Effector memory CD8-positive, alpha-beta T cell (primary cell): ENCODE measurements around the gene KLHL30.

Experiments
- ATAC-seq: fragments of 150-1000 bp; cut with Tn5 transposase; replicated peaks from 2 replicates; pipeline ENCODE4 v1.10.0; 2021; ENCODE audit warnings: mild to moderate bottlenecking, moderate library complexity
- DNase-seq, 3 experiments: peaks; one replicate each; pipeline ENCODE4 v3.0.0; 2021
- H3K27ac Mint-ChIP-seq, 2 donors: one replicate each; pipeline ENCODE4 v1.8.0; 2022; ENCODE audit warnings: mild to moderate bottlenecking in 2 of 2, mixed read lengths in 2 of 2, moderate library complexity in 2 of 2
- H3K27me3 Mint-ChIP-seq, 2 donors: one replicate each; pipeline ENCODE4 v1.8.0; 2022; ENCODE audit warnings: mixed read lengths in 2 of 2
- H3K36me3 Mint-ChIP-seq: one replicate; pipeline ENCODE4 v1.8.0; 2022; ENCODE audit warnings: mild to moderate bottlenecking, moderate library complexity, mixed read lengths; ENCODE audit not compliant: insufficient read depth
- H3K4me1 Mint-ChIP-seq, 2 donors: one replicate each; pipeline ENCODE4 v1.8.0; 2022; ENCODE audit warnings: low read depth in 2 of 2, mixed read lengths in 2 of 2
- H3K4me3 Mint-ChIP-seq, 2 donors: one replicate each; pipeline ENCODE4 v1.8.0; 2022; ENCODE audit warnings: mild to moderate bottlenecking in 2 of 2, mixed read lengths in 2 of 2, moderate library complexity in 2 of 2
- H3K9me3 Mint-ChIP-seq, 2 donors: one replicate each; pipeline ENCODE4 v1.8.0; 2022; ENCODE audit warnings: mixed read lengths in 2 of 2

The KLHL30 gene

DNA sequence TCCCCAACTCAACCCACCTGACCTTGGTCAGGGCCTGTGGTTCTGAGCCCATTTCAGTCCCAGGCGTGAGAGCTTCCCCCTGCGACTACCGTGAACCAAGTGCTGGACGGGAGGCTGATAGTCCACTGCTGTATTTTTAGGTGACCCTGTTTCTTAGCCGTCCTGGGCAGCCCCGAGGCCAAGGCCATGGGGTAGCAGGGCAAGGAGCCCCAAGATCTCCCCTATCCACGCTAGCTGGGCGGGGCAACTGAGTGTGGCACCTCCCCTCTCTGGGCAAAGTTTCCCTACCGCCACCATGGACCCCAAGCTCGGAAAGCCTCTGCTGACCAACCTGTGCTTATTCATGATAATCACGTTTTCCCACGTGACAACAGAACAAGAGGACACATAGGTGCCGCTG lies 583 bp upstream of the KLHL30 start:
- ATAC-seq (no peak), DNase-seq (no peak)
- Mint-ChIP-seq H3K4me3 (no peak overlapping the region), H3K36me3 (no peaks in the 10 kb centered on the region), H3K27ac (no peak overlapping the region), H3K4me1 (peaks cover 6 to 8% of the 10 kb centered on the region in 2 donors), H3K27me3 (peaks cover 0 to 8% of the 10 kb centered on the region in 2 donors), H3K9me3 (no peaks in the 10 kb centered on the region)

DNA sequence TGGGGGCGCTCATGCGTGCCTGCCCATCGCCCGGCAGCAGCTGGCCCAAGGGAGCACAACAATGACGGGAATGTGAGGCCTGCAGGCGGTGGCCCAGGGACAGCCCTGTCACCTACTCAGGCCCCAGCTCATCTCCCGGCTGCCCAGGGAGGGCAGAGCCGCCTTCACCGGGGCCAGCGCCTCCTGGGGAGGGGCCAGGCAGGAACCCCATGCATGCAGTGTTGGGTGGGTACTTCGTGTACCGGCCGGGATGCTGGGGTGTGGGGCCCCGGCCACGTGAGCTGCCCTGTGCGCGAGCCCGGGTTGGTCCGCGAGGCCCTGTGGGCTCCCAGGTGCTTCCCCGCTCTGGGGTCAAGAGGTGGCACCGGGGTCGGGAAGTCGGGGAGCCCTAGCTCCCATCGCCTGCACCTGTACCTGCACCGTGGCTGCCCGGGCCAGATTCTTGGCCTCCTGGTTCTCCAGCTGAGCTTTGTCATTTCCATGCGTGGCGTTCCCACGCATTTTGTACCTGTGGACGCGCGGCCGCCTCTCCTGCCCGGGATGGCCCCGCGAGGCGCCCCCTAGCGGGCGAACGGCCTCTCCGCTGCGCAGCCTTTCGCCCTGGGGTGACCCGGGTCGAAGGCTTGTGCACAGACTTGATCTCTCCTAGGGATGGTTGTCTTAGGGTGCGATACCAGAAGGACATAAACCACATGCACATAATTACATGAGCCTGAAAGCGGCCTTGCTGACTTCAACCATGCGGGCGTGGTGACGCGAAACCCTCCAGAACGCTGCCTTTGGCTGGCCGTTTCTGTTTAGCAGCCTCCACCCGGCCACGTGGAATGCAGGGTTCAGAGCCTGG lies 950 bp downstream of the KLHL30 start:
- Mint-ChIP-seq H3K36me3 (no peaks in the 10 kb centered on the region), H3K27ac (no peak overlapping the region), H3K9me3 (no peaks in the 10 kb centered on the region), H3K27me3 (no peaks in the 10 kb centered on the region), H3K4me3 (no peak overlapping the region), H3K4me1 (peaks cover 12 to 14% of the 10 kb centered on the region in 2 donors)
- ATAC-seq (no peak), DNase-seq (no peak)

DNA sequence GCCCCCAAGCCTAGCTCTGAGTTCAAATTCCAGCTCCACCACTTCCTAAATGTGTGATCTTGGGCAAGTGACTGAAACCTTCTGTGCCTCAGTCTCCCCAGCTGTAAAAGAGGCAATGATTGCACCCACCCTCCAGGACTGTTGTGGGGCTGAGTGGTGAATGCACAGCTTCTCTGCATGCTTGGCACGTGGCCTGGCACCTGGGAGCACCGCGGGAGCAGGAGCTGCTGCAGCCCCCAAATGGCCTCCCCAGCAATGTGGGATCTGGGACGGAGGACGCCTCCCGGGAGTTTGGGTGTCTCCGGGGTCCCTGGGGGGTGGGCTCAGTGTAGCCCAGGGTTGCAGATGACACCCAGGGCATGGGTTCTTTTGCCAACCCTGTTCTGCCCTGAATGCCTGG lies 1.6 kb downstream of the KLHL30 start:
- Mint-ChIP-seq H3K4me1 (peaks cover 12 to 14% of the 10 kb centered on the region in 2 donors), H3K27me3 (no peaks in the 10 kb centered on the region), H3K4me3 (no peak overlapping the region), H3K27ac (no peak overlapping the region), H3K36me3 (no peaks in the 10 kb centered on the region), H3K9me3 (no peaks in the 10 kb centered on the region)
- ATAC-seq, result no peak
- no peak for DNase-seq

DNA sequence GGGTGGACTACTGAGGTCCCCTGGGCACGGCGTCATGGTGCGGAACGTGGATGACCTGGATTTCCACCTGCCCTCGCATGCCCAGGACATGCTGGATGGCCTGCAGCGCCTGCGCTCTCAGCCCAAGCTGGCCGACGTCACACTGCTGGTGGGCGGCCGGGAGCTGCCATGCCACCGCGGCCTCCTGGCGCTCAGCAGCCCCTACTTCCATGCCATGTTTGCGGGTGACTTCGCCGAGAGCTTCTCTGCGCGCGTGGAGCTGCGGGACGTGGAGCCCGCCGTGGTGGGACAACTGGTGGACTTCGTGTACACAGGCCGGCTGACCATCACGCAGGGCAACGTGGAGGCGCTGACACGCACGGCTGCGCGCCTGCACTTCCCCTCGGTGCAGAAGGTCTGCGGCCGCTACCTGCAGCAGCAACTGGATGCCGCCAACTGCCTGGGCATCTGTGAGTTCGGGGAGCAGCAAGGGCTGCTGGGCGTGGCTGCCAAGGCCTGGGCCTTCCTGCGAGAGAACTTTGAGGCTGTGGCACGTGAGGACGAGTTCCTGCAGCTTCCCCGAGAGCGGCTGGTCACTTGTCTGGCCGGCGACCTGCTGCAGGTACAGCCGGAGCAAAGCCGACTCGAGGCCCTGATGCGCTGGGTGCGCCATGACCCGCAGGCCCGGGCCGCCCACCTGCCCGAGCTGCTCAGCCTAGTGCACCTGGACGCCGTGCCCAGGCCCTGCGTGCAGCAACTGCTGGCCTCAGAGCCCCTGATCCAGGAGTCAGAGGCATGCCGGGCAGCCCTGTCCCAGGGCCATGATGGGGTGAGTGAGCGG lies 2.5 kb downstream of the KLHL30 start:
- no peaks in the 10 kb centered on the region for H3K27me3 Mint-ChIP-seq
- no peaks in the 10 kb centered on the region for H3K36me3 Mint-ChIP-seq
- H3K27ac Mint-ChIP-seq, result no peak overlapping the region
- ATAC-seq (no peak), DNase-seq (no peak)
- H3K9me3 Mint-ChIP-seq, result no peaks in the 10 kb centered on the region
- H3K4me3 Mint-ChIP-seq, result no peak overlapping the region
- H3K4me1 Mint-ChIP-seq, result peaks cover 12 to 14% of the 10 kb centered on the region in 2 donors

DNA sequence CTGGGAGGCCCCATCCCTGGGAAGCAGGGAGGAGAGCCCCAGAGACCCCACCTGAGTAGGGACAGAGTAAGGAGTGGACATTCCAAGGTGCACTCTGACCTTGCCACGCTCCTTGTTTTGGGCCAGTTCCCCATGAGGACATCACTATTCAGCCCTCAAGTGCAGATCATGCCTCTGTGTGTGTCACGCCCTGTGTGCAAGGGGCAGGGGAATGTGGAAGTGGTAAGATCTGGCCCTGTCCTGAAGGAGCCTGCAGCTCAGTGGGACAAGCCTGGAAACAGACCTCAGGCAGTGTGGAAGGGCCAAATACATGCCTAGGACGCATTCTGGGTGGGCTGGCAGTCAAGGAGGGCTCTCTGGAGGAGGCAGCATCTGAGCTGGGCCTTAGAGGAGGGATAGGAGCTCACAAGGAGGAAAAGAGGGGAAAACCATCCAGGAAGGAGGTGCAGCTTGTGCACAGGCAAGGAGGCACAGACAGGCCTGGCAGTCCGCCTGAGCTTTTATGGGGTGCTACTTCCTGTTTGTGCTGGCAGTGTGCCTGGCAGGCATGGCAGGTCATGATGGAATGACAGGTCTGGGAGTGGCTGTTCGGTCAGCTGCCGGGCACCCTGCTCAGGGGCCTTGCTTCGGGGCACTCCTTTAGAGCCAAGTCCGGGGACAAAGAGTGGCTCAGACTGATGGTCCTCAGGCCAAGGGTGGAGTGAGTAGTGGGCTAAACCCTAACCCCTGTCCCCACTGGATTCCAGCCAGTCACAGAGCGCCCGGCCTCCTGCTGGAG lies 3.3 kb downstream of the KLHL30 start:
- H3K36me3 Mint-ChIP-seq, result no peaks in the 10 kb centered on the region
- ATAC-seq, result no peak
- H3K9me3 Mint-ChIP-seq, result no peaks in the 10 kb centered on the region
- no peak overlapping the region for H3K27ac Mint-ChIP-seq
- DNase-seq, result no peak
- H3K4me3 Mint-ChIP-seq, result no peak overlapping the region
- H3K4me1 Mint-ChIP-seq, result peaks cover 12 to 14% of the 10 kb centered on the region in 2 donors
- H3K27me3 Mint-ChIP-seq, result no peaks in the 10 kb centered on the region

DNA sequence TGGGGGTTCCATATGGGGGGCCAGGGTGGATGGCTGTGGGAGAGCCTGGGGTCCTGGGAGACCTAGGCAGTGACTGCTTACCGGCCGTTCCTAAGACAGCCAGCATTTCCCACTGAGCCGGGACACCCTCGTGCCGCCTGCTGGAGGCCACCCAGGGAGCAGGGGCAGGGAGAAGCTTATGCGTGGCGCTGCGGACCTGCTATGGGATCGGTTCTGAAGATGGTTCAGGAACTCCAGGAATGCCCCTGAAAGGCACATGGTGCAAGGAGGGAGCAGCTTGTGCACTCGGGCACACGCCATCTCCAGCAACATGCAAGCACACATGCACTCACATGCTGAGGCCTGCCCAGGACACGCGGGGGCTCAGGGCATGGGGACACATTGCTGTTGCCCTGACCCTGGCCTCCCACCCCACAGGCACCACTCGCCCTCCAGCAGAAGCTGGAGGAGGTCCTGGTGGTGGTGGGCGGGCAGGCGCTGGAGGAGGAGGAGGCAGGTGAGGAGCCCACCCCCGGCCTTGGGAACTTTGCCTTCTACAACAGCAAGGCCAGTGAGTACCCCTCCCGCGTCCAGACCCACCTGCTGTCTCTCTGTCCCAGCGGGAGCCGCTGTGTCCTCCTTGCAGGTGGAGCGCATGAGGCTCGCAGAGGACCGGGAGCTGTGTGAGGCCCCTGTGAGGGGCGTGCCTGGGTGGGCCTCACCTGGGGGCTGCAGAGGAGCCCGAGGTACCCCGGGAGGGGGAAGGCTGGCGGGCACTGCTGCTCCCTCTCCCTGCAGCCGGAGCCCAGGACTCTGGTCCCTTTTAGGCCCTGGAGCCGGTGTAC lies 4.1 kb downstream of the KLHL30 start:
- Mint-ChIP-seq H3K27ac (no peak overlapping the region), H3K36me3 (no peaks in the 10 kb centered on the region)

DNA sequence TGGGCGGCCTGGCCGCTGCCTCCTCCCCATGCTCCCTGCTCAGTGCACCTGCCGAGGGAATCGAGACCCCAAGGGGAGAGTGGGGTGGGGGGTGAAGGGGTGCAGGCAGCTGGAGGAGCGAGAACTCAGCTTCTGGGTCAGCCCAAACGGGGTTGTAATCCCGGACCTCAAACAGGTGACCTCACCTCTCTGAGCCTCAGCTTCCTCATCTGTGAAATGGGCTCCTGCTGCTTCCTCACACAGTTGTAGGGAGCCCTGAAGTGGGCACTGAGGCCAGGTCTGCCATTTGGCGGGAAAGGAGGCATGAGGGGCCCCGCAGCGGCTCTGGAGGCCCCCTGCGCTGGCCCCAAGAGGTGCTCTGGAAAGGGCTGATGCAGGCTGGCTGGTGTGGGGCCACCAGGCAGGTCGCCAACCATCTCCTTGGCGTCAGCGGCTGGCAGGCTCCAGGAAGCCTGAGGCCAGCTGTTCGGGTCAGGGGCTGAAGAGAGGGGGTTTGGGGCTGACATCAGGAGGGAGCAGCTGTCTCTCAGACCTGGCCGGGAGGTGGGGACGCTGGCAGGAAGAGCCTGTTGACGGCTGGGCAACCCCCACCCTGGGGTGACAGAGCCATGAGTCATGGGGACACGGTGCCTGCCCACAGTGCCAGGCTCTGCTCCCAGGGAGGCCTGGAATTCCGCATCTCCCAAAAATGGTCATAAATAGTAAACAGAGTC lies 4.9 kb downstream of the KLHL30 start:
- Mint-ChIP-seq H3K4me3 (no peak overlapping the region), H3K9me3 (no peaks in the 10 kb centered on the region), H3K27ac (peak overlapping the region in 1 of 2 donors; percentile 56), H3K36me3 (no peaks in the 10 kb centered on the region), H3K4me1 (peaks cover 12 to 14% of the 10 kb centered on the region in 2 donors), H3K27me3 (no peaks in the 10 kb centered on the region)
- ATAC-seq (no peak), DNase-seq (no peak)

More for the DNA sequence above, 4.1 kb downstream of the KLHL30 start:
- ATAC-seq (no peak), DNase-seq (no peak)
- Mint-ChIP-seq H3K9me3 (no peaks in the 10 kb centered on the region), H3K4me3 (no peak overlapping the region), H3K4me1 (peaks cover 12 to 14% of the 10 kb centered on the region in 2 donors), H3K27me3 (no peaks in the 10 kb centered on the region)

DNA sequence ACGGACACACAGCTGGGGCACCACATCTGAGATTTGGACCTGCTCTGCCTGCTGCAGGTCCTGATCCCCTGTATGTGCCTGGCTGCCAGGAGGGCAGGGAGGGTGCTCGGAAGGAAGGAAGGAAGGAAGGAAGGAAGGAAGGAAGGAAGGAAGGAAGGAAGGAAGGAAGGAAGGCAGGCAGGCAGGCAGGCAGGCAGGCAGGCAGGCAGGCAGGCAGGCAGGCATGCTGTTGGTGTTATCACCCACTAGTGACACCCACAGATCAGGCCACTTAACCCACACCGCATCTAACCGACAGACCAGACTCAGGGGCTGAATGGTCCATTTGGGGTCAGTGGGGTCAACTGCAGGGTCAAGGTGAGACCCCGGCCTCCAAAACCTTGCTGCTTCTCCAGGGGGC lies 5.8 kb downstream of the KLHL30 start:
- Mint-ChIP-seq H3K27me3 (no peaks in the 10 kb centered on the region), H3K9me3 (no peaks in the 10 kb centered on the region), H3K4me1 (peaks cover 12 to 14% of the 10 kb centered on the region in 2 donors), H3K27ac (peak overlapping the region in 1 of 2 donors; percentile 56), H3K4me3 (no peak overlapping the region), H3K36me3 (no peaks in the 10 kb centered on the region)
- DNase-seq (no peak), ATAC-seq (no peak)

DNA sequence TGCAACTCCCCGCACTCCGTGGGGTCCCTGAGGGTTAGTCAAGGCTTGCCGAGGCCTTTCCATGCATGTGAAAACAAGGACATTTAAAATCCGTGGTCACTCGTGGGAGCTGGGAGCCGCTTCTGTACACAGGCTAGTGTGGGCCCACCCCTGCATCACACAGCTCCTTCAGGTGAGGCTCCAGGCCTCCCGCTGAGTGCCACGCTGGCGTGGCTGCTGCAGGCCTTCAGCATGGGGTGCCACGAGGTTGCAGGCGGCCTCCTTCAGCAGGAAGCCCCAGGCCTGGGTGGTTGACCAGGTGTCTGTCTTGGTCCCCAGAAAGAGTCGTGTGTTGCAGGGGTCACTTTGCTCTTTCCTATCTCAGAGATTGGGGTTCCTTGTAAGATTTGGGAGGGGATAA lies 6.6 kb downstream of the KLHL30 start:
- peaks cover 12 to 14% of the 10 kb centered on the region in 2 donors for H3K4me1 Mint-ChIP-seq
- H3K27ac Mint-ChIP-seq, result no peak overlapping the region
- DNase-seq, result no peak

DNA sequence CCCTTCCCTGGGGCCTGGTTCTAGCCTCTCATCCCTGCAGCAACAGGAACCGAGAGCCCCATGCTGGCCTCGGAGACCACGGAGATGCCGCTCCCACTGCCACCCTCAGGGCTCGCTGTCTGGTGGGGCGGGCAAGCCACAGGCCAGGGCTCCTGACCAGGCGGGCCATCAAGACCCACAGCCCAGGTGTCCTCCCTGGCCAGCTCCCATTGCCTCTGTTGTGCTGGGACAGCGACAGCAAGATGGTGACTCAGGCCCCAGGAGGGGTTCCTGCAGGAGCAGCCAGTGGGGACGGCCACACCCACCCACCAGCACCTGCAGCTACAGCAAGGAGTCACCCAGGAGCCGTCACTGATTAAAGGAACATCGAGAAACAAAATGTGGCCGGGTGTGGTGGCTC lies 7.4 kb downstream of the KLHL30 start:
- Mint-ChIP-seq H3K36me3 (no peaks in the 10 kb centered on the region), H3K27ac (no peak overlapping the region), H3K27me3 (no peaks in the 10 kb centered on the region), H3K9me3 (no peaks in the 10 kb centered on the region), H3K4me1 (peaks cover 12 to 14% of the 10 kb centered on the region in 2 donors), H3K4me3 (no peak overlapping the region)
- ATAC-seq (no peak), DNase-seq (no peak)

More for the DNA sequence above, 6.6 kb downstream of the KLHL30 start:
- no peak overlapping the region for H3K4me3 Mint-ChIP-seq
- H3K27me3 Mint-ChIP-seq, result no peaks in the 10 kb centered on the region
- ATAC-seq, result no peak
- H3K36me3 Mint-ChIP-seq, result no peaks in the 10 kb centered on the region
- H3K9me3 Mint-ChIP-seq, result no peaks in the 10 kb centered on the region

DNA sequence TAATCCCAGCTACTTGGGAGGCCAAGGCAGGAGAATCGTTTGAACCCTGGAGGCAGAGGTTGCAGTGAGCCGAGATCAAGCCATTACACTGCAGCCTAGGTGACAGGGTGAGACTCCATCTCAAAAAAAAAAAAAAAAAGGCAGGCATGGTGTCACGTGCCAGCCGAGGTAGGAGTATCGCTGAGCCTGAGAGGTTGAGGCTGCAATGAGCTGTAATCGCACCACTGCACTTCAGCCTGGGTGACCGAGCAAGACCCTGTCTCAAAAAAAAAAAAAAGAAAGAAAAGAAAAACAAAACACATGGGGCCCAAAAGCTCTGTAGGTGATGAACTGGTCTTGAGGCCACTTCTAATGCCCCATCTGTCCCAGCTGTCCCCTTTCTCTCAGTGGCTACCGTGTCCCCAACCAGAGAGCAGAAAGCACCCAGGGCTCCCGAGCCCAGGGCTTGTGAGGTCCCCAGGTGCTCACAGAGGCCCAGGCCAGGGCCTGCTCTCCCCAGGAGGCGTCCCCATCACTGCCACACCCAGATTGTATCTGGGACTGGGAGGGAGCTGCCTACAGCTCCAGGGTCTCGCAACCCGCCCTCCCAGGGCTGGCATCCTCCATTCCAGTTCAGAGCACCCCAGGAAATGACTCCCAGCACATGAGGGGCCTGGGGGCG lies 8.5 kb downstream of the KLHL30 start:
- no peaks in the 10 kb centered on the region for H3K36me3 Mint-ChIP-seq
- H3K27ac Mint-ChIP-seq, result peak overlapping the region in 1 of 2 donors; percentile 41
- H3K4me1 Mint-ChIP-seq, result peaks cover 4 to 8% of the 10 kb centered on the region in 2 donors
- H3K4me3 Mint-ChIP-seq, result no peak overlapping the region
- ATAC-seq (no peak), DNase-seq (no peak)
- no peaks in the 10 kb centered on the region for H3K9me3 Mint-ChIP-seq
- no peaks in the 10 kb centered on the region for H3K27me3 Mint-ChIP-seq

DNA sequence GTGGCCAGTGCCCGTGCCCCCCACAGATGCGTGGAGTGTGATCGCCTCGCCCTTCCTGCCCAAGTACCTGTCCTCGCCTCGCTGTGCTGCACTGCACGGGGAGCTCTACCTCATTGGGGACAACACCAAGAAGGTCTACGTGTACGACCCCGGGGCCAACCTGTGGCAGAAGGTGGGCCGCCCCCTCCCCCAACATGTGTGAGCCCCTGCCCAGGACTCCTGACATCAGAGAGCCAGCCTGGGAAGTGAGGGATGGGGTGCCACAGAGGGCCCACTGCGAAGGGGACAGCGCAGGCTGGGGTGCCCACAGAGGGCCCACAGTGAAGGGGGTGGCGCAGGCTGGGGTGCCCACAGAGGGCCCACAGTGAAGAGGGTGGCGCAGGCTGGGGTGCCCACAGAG lies 10.5 kb downstream of the KLHL30 start:
- peaks cover 2 to 3% of the 10 kb centered on the region in 2 donors for H3K4me1 Mint-ChIP-seq
- H3K36me3 Mint-ChIP-seq, result no peaks in the 10 kb centered on the region
- H3K27ac Mint-ChIP-seq, result no peak overlapping the region
- H3K4me3 Mint-ChIP-seq, result no peak overlapping the region
- ATAC-seq, result no peak
- no peak for DNase-seq
- H3K27me3 Mint-ChIP-seq, result no peaks in the 10 kb centered on the region
- H3K9me3 Mint-ChIP-seq, result no peaks in the 10 kb centered on the region
